Neutrophil (primary cell): ENCODE measurements around the gene SAMD8.
A peak's percentile ranks its signal among the peaks of the same experiment; 100 is the strongest.

Experiments
- H3K27ac ChIP-seq: fragments of 200-600 bp; sonication (generic); 2 replicates; pipeline ENCODE4 v1.5.1; 2016; ENCODE audit warnings: mild to moderate bottlenecking, moderate library complexity
- H3K27me3 ChIP-seq: fragments of 200-600 bp; sonication (generic); 2 replicates; pipeline ENCODE4 v1.6.0; 2016; ENCODE audit warnings: mild to moderate bottlenecking
- H3K36me3 ChIP-seq: fragments of 200-600 bp; sonication (generic); 2 replicates; pipeline ENCODE4 v1.5.1; 2017
- H3K4me1 ChIP-seq, 2 experiments: fragments of 200-600 bp in 1 of 2; sonication (generic) in 1 of 2; 1 replicate in 1 of 2; 2 replicates in 1 of 2; pipeline versions ENCODE4 v1.5.1 to v1.6.1; 2013 to 2016; ENCODE audit warnings: low read depth in 1 of 2, low read length in 1 of 2, mild to moderate bottlenecking in 1 of 2, moderate library complexity in 1 of 2; ENCODE audit not compliant: control insufficient read depth in 1 of 2, insufficient read depth in 1 of 2
- H3K4me3 ChIP-seq, 2 experiments: fragments of 200-600 bp in 1 of 2; sonication (generic) in 1 of 2; 1 replicate in 1 of 2; 2 replicates in 1 of 2; pipeline ENCODE4 v1.5.1; 2013 to 2016; ENCODE audit warnings: low read depth in 1 of 2, low read length in 1 of 2, mild to moderate bottlenecking in 1 of 2, moderate library complexity in 1 of 2
- H3K9me3 ChIP-seq: fragments of 200-600 bp; sonication (generic); 2 replicates; pipeline ENCODE4 v1.5.1; 2016
- TF ChIP-seq, protein P1 (sequence below): fragments of 200-600 bp; sonication (generic); IDR thresholded peaks from 2 replicates; pipeline ENCODE4 v1.5.1; 2016; ENCODE audit warnings: antibody characterized with exemption

SAMD8 gene

DNA sequence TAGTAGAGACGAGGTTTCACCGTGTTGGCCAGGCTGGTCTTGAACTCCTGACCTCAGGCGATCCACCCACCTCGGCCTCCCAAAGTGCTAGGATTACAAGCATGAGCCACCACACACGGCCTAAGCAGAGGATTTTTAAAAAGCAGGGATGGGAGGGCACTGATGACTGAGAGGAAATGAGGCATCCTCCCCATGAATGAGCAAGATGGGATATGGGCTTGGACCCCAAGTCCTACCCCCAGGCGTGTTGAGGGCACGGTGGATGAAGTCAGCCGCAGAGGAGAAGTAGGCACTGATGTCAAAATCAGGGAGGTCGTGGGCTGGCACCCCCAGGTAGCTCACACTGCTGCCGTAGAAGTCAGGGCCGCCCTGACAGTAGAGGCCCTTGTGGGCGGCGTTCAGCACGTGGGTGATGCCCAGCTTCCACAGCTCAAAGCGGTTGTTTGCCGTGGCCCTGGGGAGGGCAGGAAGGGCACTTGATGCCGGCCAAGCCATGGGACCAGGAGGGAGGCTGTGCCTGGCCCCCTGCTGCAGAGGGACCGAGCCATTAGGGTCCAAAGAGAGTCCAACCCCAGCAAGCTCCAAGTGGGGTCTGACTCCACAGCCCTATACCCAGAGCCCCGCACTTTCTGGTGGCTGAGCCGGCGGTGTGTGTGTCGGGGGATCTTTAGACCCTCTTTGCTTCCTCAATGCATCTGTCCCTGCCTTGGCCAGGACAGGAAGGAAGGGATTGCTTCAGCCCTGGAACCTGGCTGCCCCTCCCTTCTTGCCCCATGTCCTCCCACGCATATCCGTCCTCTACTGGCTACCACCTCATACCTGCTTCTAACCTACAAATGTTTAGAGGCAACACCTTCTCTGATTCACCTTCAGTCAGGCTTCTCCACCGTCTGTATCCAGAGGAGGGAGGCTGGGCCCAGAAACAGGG lies 3.4 kb upstream of the SAMD8 start:
- Histone ChIP-seq H3K9me3 (no peaks in the 10 kb centered on the region), H3K4me1 (peaks cover 70 to 88% of the 10 kb centered on the region in 2 experiments), H3K27ac (peak overlapping the region; percentile 98)

DNA sequence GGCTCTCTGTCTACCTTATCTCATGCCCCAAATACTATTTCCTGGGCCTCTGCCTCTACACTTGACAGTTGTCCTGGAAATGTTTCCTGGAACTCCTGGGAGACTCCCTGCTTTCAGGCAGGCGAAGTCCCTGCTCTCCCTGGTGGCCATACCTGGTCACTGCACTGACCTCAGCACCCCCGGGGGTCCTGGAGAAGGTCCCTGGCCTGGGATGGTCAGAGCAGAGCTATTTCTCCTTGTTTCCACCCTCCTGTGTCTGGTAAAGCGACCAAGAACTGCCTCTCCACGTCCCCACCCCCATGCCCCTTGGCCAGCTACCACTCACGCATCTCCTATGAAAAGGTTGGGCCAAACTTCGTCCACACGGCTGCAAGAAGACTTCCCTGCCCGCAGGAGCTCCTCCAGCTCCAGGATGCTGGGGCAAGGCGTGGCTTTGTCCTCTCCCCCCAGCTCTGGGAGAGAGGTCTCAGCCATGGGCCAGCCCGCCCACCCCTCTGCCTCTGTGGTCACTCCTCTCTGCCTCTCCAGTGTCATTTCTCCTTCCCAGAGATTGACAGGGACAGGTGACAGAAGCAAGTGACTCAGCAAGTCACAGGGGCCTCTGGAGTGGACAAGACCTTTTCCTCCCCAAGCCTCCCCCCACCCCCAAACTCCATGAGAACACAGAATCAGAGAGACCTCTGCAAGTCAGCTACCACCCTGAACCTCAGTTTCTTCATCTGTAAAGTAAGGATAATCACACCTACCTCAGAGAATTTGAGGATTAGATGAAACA lies 2.6 kb upstream of the SAMD8 start:
- Histone ChIP-seq H3K4me1 (peaks cover 77 to 89% of the 10 kb centered on the region in 2 experiments), H3K36me3 (no peaks in the 10 kb centered on the region), H3K27me3 (no peaks in the 10 kb centered on the region), H3K27ac (peak overlapping the region; percentile 98), H3K9me3 (no peaks in the 10 kb centered on the region), H3K4me3 (peak overlapping the region; percentile 45 to 56)
- TF ChIP-seq, protein P1, sequence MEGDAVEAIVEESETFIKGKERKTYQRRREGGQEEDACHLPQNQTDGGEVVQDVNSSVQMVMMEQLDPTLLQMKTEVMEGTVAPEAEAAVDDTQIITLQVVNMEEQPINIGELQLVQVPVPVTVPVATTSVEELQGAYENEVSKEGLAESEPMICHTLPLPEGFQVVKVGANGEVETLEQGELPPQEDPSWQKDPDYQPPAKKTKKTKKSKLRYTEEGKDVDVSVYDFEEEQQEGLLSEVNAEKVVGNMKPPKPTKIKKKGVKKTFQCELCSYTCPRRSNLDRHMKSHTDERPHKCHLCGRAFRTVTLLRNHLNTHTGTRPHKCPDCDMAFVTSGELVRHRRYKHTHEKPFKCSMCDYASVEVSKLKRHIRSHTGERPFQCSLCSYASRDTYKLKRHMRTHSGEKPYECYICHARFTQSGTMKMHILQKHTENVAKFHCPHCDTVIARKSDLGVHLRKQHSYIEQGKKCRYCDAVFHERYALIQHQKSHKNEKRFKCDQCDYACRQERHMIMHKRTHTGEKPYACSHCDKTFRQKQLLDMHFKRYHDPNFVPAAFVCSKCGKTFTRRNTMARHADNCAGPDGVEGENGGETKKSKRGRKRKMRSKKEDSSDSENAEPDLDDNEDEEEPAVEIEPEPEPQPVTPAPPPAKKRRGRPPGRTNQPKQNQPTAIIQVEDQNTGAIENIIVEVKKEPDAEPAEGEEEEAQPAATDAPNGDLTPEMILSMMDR, result peak; percentile 56

More for the DNA sequence above, 3.4 kb upstream of the SAMD8 start:
- TF ChIP-seq, protein P1, result no peak
- H3K27me3 ChIP-seq, result no peaks in the 10 kb centered on the region
- H3K36me3 ChIP-seq, result no peaks in the 10 kb centered on the region
- H3K4me3 ChIP-seq, result peak overlapping the region; percentile 45 to 56

DNA sequence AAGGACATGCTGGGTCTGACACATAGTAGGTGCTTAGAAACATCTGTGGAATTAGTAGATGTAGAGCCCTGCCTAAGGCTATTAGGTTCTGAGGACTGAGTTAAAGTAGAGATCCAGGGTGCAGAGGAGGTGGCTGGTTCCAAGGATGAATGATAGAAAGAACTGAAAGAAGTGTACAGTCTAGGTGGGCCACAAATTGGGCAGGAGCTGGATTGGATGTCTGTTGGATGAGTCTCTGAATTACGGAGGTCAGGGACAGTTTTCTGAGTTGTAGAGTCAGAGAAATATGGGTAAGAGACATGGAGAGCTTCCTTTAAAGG lies 2.0 kb upstream of the SAMD8 start:
- no peaks in the 10 kb centered on the region for H3K36me3 ChIP-seq
- H3K27me3 ChIP-seq, result no peaks in the 10 kb centered on the region
- no peak overlapping the region for H3K4me3 ChIP-seq
- H3K4me1 ChIP-seq, result peaks cover 74 to 86% of the 10 kb centered on the region in 2 experiments
- no peaks in the 10 kb centered on the region for H3K9me3 ChIP-seq
- TF ChIP-seq, protein P1, result no peak
- H3K27ac ChIP-seq, result peak overlapping the region; percentile 98

DNA sequence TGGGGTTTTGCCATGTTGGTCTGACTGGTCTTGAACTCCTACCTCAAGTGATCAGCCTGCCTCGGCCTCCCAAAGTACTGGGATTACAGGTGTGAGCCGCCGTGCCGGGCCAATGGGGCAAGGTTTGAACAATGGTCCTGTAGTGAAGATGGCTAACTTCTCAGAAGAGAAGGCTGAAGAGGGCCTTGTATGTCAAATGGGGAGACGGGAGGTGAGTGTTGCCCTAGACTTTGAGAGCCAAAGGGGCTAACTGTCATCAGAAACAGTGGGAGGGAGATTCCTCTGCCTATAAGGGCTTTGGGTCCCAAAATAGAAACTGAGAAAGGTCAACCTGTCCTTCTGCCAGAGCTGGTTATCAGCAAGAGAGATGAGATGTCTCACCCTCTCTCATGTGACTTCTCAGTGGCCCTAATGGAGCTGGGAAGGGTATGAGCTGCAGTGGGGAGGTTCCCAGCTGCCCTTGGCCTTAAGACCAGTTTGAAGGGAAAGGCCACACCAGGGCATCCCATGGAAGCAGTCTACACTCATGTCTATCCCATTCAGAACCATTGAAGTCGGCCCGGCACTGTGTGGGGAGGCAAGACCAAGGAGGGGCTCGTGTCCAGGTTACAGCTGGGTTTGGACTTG lies 1.3 kb upstream of the SAMD8 start:
- Histone ChIP-seq H3K4me3 (peak overlapping the region; percentile 76 to 96), H3K27me3 (no peaks in the 10 kb centered on the region), H3K36me3 (no peaks in the 10 kb centered on the region), H3K4me1 (peaks cover 76 to 79% of the 10 kb centered on the region in 2 experiments), H3K27ac (peak overlapping the region; percentile 98), H3K9me3 (no peaks in the 10 kb centered on the region)
- TF ChIP-seq, protein P1, result no peak

DNA sequence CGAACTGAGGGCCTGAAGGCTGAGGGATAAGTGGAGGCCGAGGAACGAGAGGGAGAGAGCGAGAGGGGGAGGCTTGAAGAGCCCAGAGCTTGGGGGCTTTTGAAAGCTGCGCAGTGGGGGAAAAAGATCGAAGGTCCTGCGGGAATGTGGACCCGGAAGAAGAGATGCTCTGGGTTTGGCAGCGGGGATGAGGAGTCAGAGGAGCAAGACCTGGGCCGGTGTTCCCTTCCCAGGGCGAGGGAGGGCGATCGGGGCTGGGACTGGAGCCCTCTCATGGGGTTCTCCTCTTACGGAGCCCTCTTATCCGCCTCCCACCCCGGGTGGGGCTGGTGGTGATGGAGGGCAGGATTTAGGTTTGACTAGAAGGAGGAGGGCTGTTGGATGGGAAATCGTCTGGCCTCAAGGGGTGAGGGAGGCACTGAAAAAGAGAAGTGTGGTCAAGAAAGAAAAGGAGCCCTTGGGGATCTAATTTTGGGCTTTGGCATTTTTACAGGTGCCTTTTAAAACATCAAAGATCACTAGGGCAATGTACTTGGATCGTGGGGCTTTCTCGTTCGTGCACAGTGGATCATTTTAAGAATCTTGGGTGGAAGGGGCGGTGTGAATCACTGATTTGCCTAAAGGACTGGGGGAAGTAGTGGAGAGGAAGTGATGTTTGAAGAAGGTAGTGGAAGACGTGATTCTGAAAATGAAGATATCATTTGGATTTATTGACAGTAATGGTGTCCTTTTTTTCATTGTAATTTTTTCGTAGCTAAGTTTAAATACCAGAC lies 637 bp downstream of the SAMD8 start:
- Histone ChIP-seq H3K36me3 (no peaks in the 10 kb centered on the region), H3K27me3 (no peaks in the 10 kb centered on the region), H3K4me3 (peak overlapping the region; percentile 76 to 96), H3K4me1 (peaks cover 62 to 71% of the 10 kb centered on the region in 2 experiments), H3K27ac (peak overlapping the region; percentile 98), H3K9me3 (no peaks in the 10 kb centered on the region)
- TF ChIP-seq, protein P1, result no peak
